Measurements from ENCODE around the gene COL6A6.

DNA sequence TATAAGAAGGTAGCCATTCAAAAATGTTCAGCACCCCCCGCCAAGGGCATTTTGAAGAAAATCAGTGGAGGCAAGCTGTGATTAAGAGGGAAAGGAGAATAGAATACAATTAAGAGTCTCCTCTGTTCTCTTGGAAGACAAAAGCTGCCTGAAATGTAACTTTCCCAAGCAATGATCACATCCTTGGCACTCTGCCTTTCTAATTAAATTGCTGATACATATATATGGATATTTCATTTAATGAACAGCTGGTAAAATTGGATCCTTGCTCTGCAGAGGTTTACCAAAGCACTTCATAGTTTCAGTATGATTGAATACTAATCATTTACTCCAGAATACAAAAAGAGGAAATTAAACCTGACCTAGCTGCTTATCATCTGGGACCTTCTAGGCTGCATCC, 10.4 kb downstream of the COL6A6 start:
- TF ChIP-seq, protein P1, sequence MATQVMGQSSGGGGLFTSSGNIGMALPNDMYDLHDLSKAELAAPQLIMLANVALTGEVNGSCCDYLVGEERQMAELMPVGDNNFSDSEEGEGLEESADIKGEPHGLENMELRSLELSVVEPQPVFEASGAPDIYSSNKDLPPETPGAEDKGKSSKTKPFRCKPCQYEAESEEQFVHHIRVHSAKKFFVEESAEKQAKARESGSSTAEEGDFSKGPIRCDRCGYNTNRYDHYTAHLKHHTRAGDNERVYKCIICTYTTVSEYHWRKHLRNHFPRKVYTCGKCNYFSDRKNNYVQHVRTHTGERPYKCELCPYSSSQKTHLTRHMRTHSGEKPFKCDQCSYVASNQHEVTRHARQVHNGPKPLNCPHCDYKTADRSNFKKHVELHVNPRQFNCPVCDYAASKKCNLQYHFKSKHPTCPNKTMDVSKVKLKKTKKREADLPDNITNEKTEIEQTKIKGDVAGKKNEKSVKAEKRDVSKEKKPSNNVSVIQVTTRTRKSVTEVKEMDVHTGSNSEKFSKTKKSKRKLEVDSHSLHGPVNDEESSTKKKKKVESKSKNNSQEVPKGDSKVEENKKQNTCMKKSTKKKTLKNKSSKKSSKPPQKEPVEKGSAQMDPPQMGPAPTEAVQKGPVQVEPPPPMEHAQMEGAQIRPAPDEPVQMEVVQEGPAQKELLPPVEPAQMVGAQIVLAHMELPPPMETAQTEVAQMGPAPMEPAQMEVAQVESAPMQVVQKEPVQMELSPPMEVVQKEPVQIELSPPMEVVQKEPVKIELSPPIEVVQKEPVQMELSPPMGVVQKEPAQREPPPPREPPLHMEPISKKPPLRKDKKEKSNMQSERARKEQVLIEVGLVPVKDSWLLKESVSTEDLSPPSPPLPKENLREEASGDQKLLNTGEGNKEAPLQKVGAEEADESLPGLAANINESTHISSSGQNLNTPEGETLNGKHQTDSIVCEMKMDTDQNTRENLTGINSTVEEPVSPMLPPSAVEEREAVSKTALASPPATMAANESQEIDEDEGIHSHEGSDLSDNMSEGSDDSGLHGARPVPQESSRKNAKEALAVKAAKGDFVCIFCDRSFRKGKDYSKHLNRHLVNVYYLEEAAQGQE (IDR thresholded peaks at IDR 0.05; ENCODE audit: insufficient read depth in 1 of 2, low read depth in 2 of 2, low read length in 2 of 2), result no peak
- TF ChIP-seq POLR2AphosphoS5 (IDR thresholded peaks at IDR 0.05; ENCODE audit: low read depth, low read length), result no peak
- TF ChIP-seq TAF1 (IDR thresholded peaks at IDR 0.05; ENCODE audit: borderline replicate concordance, insufficient read depth, low read length), result no peak
- no peak for TF ChIP-seq SIN3A (IDR thresholded peaks at IDR 0.05; ENCODE audit: borderline replicate concordance, insufficient read depth, low read length)
- no peak for TF ChIP-seq FOXP2 (optimal IDR thresholded peaks at IDR 0.05; ENCODE audit: borderline replicate concordance, extremely low read depth, extremely low read length, insufficient read depth)
